Measurements from ENCODE around the gene ATP2B2.

Gene ATP2B2

DNA sequence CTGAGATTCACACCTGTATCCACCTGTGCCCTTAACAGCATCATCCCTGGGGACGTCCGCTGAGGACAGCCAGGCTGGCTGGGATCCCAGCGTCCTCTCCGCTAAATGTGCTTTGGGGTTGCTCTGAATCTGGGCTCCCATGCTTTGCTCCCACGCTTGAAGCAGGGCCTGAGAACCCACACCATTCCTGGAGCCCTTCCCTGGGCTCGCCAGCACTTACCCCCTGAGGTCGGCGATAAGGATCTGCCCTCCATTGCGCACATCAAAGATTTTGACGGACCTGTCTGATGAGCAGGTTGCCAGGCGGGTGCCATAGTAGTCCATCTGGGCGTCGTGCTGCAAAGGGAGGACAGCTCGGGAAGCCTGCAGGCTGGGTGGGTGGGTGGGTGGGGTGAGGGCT, 190.3 kb downstream of the ATP2B2 start:
- ATAC-seq, result no peak

DNA sequence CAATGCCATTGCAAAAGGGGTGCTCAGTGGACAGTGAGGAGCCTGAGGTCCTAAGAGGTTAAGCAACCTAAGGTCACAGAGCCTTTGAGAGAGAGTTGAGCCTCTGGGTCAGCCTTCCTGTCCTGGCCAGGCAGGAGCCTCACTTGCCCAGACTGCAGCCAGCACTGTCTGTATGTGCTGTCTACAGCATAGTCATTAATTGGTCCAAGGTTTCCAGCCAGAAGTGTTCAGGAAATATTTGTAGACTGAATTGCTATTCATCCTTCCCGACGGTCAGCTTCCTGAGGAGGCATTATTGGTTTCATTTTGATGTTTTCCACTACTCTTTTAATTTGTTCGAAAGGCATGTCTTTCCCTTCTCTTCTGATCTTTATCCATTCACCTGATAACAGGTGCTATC, 192.5 kb downstream of the ATP2B2 start:
- ATAC-seq, result no peak
- TF ChIP-seq BACH2 (CRISPR knock-in tag; IDR thresholded peaks at IDR 0.05; ENCODE audit: borderline replicate concordance), result no peak
- no peak for TF ChIP-seq ZNF70 (CRISPR knock-in tag; IDR thresholded peaks at IDR 0.05)
- no peak for TF ChIP-seq ZC3H10 (CRISPR knock-in tag; IDR thresholded peaks at IDR 0.05)
- no peak for TF ChIP-seq RARB (CRISPR knock-in tag; IDR thresholded peaks at IDR 0.05)
- TF ChIP-seq SNAI2 (CRISPR knock-in tag; IDR thresholded peaks at IDR 0.05), result no peak
- no peak for TF ChIP-seq TCF4 (CRISPR knock-in tag; IDR thresholded peaks at IDR 0.05; ENCODE audit: borderline replicate concordance)
- no peak for TF ChIP-seq ISL1 (CRISPR knock-in tag; IDR thresholded peaks at IDR 0.05)
- no peak for TF ChIP-seq ZFP3 (CRISPR knock-in tag; IDR thresholded peaks at IDR 0.05)
- TF ChIP-seq, protein P1, sequence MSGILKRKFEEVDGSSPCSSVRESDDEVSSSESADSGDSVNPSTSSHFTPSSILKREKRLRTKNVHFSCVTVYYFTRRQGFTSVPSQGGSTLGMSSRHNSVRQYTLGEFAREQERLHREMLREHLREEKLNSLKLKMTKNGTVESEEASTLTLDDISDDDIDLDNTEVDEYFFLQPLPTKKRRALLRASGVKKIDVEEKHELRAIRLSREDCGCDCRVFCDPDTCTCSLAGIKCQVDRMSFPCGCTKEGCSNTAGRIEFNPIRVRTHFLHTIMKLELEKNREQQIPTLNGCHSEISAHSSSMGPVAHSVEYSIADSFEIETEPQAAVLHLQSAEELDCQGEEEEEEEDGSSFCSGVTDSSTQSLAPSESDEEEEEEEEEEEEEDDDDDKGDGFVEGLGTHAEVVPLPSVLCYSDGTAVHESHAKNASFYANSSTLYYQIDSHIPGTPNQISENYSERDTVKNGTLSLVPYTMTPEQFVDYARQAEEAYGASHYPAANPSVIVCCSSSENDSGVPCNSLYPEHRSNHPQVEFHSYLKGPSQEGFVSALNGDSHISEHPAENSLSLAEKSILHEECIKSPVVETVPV (CRISPR knock-in tag; IDR thresholded peaks at IDR 0.05), result no peak
- no peak for TF ChIP-seq ESRRG (CRISPR knock-in tag; IDR thresholded peaks at IDR 0.05)
- TF ChIP-seq, protein P2, sequence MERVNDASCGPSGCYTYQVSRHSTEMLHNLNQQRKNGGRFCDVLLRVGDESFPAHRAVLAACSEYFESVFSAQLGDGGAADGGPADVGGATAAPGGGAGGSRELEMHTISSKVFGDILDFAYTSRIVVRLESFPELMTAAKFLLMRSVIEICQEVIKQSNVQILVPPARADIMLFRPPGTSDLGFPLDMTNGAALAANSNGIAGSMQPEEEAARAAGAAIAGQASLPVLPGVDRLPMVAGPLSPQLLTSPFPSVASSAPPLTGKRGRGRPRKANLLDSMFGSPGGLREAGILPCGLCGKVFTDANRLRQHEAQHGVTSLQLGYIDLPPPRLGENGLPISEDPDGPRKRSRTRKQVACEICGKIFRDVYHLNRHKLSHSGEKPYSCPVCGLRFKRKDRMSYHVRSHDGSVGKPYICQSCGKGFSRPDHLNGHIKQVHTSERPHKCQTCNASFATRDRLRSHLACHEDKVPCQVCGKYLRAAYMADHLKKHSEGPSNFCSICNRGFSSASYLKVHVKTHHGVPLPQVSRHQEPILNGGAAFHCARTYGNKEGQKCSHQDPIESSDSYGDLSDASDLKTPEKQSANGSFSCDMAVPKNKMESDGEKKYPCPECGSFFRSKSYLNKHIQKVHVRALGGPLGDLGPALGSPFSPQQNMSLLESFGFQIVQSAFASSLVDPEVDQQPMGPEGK (CRISPR knock-in tag; IDR thresholded peaks at IDR 0.05; ENCODE audit: borderline replicate concordance), result no peak
- TF ChIP-seq ARNTL (CRISPR knock-in tag; IDR thresholded peaks at IDR 0.05; ENCODE audit: borderline replicate concordance, low read depth), result no peak
- no peak for TF ChIP-seq CSDC2 (CRISPR knock-in tag; IDR thresholded peaks at IDR 0.05)
- TF ChIP-seq, protein P3, sequence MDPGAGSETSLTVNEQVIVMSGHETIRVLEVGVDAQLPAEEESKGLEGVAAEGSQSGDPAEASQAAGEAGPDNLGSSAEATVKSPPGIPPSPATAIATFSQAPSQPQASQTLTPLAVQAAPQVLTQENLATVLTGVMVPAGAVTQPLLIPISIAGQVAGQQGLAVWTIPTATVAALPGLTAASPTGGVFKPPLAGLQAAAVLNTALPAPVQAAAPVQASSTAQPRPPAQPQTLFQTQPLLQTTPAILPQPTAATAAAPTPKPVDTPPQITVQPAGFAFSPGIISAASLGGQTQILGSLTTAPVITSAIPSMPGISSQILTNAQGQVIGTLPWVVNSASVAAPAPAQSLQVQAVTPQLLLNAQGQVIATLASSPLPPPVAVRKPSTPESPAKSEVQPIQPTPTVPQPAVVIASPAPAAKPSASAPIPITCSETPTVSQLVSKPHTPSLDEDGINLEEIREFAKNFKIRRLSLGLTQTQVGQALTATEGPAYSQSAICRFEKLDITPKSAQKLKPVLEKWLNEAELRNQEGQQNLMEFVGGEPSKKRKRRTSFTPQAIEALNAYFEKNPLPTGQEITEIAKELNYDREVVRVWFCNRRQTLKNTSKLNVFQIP (CRISPR knock-in tag; IDR thresholded peaks at IDR 0.05; ENCODE audit: borderline replicate concordance, low read depth), result no peak

More for the DNA sequence above, 190.3 kb downstream of the ATP2B2 start:
- TF ChIP-seq CSDC2 (CRISPR knock-in tag; IDR thresholded peaks at IDR 0.05), result no peak
- TF ChIP-seq OSR1 (CRISPR knock-in tag; IDR thresholded peaks at IDR 0.05), result no peak

DNA sequence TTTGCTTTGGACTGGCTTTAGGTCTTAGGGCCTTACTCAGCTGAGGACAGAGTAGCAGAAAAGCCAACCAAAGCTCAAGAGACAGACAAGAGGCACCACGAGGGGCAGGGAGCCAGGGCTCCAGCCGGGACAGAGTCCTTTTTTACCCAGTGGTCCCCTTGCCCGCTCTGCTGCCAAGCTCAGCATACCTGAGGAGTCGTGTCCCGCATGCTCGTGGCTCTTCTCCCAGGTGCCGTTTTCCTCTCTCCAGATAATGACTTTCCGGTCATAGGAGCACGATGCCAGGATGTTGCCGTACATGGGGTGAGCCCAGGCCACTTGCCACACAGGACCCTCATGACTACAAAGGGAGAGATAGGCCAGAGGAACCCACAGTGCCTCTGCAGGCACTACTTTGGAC, 193.0 kb downstream of the ATP2B2 start:
- ATAC-seq, result no peak
- TF ChIP-seq, protein P4, sequence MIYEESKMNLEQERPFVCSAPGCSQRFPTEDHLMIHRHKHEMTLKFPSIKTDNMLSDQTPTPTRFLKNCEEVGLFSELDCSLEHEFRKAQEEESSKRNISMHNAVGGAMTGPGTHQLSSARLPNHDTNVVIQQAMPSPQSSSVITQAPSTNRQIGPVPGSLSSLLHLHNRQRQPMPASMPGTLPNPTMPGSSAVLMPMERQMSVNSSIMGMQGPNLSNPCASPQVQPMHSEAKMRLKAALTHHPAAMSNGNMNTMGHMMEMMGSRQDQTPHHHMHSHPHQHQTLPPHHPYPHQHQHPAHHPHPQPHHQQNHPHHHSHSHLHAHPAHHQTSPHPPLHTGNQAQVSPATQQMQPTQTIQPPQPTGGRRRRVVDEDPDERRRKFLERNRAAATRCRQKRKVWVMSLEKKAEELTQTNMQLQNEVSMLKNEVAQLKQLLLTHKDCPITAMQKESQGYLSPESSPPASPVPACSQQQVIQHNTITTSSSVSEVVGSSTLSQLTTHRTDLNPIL (CRISPR knock-in tag; IDR thresholded peaks at IDR 0.05; ENCODE audit: low read depth), result no peak
- TF ChIP-seq ZNF8 (CRISPR knock-in tag; IDR thresholded peaks at IDR 0.05) (no peak), ZNF565 (CRISPR knock-in tag; conservative IDR thresholded peaks at IDR 0.05; ENCODE audit: low read depth) (no peak), RARB (CRISPR knock-in tag; IDR thresholded peaks at IDR 0.05) (no peak), ZC3H10 (CRISPR knock-in tag; IDR thresholded peaks at IDR 0.05) (no peak), ARNTL (CRISPR knock-in tag; IDR thresholded peaks at IDR 0.05; ENCODE audit: borderline replicate concordance, low read depth) (no peak), SNAI2 (CRISPR knock-in tag; IDR thresholded peaks at IDR 0.05) (no peak), ZFP3 (CRISPR knock-in tag; IDR thresholded peaks at IDR 0.05) (no peak), CSDC2 (CRISPR knock-in tag; IDR thresholded peaks at IDR 0.05) (no peak), ZNF70 (CRISPR knock-in tag; IDR thresholded peaks at IDR 0.05) (no peak)
- TF ChIP-seq, protein P1 (CRISPR knock-in tag; IDR thresholded peaks at IDR 0.05), result no peak

DNA sequence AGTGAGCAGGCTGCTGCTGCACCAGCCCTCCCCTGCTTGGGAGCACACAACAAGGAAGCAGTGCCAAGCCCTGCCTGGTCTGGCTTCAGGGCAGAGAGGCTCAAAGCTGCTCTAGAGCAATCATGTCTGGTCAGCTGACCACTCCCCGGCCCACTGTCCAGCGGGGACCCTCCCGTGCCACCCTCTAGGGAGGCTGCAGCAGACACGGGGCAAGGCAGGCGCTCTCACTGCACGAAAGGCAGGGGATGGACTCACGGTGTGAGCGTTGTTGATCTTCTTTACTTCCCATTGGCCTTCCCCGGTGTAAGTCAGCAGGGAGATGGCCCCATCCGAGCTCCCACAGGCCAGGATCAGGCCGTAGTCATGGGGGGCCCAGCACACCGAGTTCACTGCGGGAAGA, 193.7 kb downstream of the ATP2B2 start:
- ATAC-seq, result no peak
- TF ChIP-seq GLIS3 (CRISPR knock-in tag; IDR thresholded peaks at IDR 0.05), result no peak
- no peak for TF ChIP-seq TCF4 (CRISPR knock-in tag; IDR thresholded peaks at IDR 0.05; ENCODE audit: borderline replicate concordance)
- no peak for TF ChIP-seq BACH2 (CRISPR knock-in tag; IDR thresholded peaks at IDR 0.05; ENCODE audit: borderline replicate concordance)
- TF ChIP-seq OSR1 (CRISPR knock-in tag; IDR thresholded peaks at IDR 0.05), result no peak
- TF ChIP-seq RARB (CRISPR knock-in tag; IDR thresholded peaks at IDR 0.05), result no peak
- TF ChIP-seq ZNF70 (CRISPR knock-in tag; IDR thresholded peaks at IDR 0.05), result no peak
- no peak for TF ChIP-seq ZC3H10 (CRISPR knock-in tag; IDR thresholded peaks at IDR 0.05)
- TF ChIP-seq, protein P5, sequence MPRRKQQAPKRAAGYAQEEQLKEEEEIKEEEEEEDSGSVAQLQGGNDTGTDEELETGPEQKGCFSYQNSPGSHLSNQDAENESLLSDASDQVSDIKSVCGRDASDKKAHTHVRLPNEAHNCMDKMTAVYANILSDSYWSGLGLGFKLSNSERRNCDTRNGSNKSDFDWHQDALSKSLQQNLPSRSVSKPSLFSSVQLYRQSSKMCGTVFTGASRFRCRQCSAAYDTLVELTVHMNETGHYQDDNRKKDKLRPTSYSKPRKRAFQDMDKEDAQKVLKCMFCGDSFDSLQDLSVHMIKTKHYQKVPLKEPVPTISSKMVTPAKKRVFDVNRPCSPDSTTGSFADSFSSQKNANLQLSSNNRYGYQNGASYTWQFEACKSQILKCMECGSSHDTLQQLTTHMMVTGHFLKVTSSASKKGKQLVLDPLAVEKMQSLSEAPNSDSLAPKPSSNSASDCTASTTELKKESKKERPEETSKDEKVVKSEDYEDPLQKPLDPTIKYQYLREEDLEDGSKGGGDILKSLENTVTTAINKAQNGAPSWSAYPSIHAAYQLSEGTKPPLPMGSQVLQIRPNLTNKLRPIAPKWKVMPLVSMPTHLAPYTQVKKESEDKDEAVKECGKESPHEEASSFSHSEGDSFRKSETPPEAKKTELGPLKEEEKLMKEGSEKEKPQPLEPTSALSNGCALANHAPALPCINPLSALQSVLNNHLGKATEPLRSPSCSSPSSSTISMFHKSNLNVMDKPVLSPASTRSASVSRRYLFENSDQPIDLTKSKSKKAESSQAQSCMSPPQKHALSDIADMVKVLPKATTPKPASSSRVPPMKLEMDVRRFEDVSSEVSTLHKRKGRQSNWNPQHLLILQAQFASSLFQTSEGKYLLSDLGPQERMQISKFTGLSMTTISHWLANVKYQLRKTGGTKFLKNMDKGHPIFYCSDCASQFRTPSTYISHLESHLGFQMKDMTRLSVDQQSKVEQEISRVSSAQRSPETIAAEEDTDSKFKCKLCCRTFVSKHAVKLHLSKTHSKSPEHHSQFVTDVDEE (CRISPR knock-in tag; IDR thresholded peaks at IDR 0.05), result no peak
- no peak for TF ChIP-seq PPARA (CRISPR knock-in tag; IDR thresholded peaks at IDR 0.05; ENCODE audit: borderline replicate concordance)
- no peak for TF ChIP-seq SNAI2 (CRISPR knock-in tag; IDR thresholded peaks at IDR 0.05)
- no peak for TF ChIP-seq ZFP3 (CRISPR knock-in tag; IDR thresholded peaks at IDR 0.05)
- no peak for TF ChIP-seq ZNF565 (CRISPR knock-in tag; conservative IDR thresholded peaks at IDR 0.05; ENCODE audit: low read depth)
- no peak for TF ChIP-seq TOX (CRISPR knock-in tag; IDR thresholded peaks at IDR 0.05; ENCODE audit: borderline replicate concordance)
- TF ChIP-seq, protein P1 (CRISPR knock-in tag; IDR thresholded peaks at IDR 0.05), result no peak

Measured in SK-N-SH treated with all-trans-retinoic acid at 6 μM for 48 hours (cell line).